Tibial nerve (tissue), 3 donors: ENCODE measurements around the gene SPSB3.

Experiments used
- CTCF ChIP-seq, 5 experiments: fragments of 200-600 bp in 3 of 5; fragments of 450-650 bp in 2 of 5; sonication (generic) in 3 of 5; IDR thresholded peaks; one replicate each; pipeline ENCODE4 v1.5.1; 2016 to 2019; ENCODE audit warnings: antibody characterized with exemption in 5 of 5, mild to moderate bottlenecking in 3 of 5, moderate library complexity in 2 of 5
- POLR2A ChIP-seq, 2 donors: fragments of 450-650 bp; IDR thresholded peaks; one replicate each; pipeline ENCODE4 v1.6.1; 2017; ENCODE audit warnings: antibody characterized with exemption in 2 of 2, mild to moderate bottlenecking in 2 of 2, moderate library complexity in 2 of 2

GRCh38 chr16:1794908-1795666, 12.7 kb upstream of the SPSB3 start:
- TF ChIP-seq CTCF (IDR thresholded peaks at IDR 0.05) = no peak
- TF ChIP-seq POLR2A (IDR thresholded peaks at IDR 0.05) = no peak
